ENCODE results near the gene PCMT1. TPM values are rescaled to one million over a fixed set of nuclear protein-coding genes. Genes with fewer than 3 reads are reported as not detected.

PCMT1 gene
- total and polyA plus RNA-seq, 10 of the 15 experiments (the other 5 are each of a cell fraction or from before 2014, with no cell fraction given) = 48.5 to 126 (median 81.2) TPM

DNA sequence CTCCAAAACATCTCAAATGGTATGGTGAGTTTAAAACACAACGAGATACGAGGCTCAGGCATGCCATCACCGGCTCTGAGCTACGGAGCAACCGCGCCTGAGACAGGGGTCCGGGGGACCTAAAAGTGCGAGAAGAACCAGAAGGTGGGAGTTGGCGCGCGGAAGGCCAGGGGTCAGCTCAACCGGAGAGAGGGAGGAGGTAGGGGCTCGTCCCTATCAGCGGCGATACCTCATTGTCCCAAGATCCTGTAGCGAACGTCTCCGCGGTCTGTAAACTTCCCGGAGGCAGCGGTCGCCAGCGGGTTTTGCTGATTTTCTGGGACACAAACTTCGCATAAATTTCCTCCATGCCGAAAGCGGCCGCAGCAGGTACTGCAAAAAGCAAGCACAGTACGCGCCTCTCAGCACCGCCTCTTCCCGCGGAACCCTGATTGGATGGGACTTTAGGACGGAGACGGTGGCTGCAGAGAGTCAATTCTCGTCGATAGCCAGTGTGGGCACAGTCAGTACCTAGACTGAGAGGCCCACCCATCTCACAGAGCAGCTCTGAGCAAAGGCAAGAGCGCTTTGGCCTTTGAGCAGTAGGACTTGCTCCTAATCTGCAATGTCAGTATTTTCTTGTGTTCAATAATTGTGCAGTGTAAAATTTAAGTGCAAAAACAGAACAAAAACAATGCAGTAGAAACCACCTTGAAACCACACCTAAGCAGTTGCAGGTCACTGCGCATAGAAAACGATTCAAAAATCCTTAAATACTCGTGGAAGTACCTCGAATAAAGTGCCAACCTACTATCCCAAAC, 3.2 kb upstream of the PCMT1 start, which contains the start of gene NUP43 (continued):
- TF ChIP-seq, protein P1, sequence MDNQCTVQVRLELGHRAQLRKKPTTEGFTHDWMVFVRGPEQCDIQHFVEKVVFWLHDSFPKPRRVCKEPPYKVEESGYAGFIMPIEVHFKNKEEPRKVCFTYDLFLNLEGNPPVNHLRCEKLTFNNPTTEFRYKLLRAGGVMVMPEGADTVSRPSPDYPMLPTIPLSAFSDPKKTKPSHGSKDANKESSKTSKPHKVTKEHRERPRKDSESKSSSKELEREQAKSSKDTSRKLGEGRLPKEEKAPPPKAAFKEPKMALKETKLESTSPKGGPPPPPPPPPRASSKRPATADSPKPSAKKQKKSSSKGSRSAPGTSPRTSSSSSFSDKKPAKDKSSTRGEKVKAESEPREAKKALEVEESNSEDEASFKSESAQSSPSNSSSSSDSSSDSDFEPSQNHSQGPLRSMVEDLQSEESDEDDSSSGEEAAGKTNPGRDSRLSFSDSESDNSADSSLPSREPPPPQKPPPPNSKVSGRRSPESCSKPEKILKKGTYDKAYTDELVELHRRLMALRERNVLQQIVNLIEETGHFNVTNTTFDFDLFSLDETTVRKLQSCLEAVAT (IDR thresholded peaks at IDR 0.05) = peak; percentile 68; the same call in 1 of the 2 replicates
- TF ChIP-seq SMAD5 (IDR thresholded peaks at IDR 0.05; ENCODE audit: low read depth) (peak; percentile 53; the same call in 1 of the 2 replicates), FOXM1 (IDR thresholded peaks at IDR 0.05; ENCODE audit: low read depth, low read length) (peak; percentile 14; the same call in 1 of the 2 replicates), SIN3A (IDR thresholded peaks at IDR 0.05; ENCODE audit: low read depth, low read length) (peak; percentile 93), CHD2 (IDR thresholded peaks at IDR 0.05; ENCODE audit: borderline replicate concordance, low read depth, low read length) (peak; percentile 75), ZNF24 (IDR thresholded peaks at IDR 0.05) (no peak), CREB1 (IDR thresholded peaks at IDR 0.05; ENCODE audit: low read depth) (peak; percentile 77), EED (IDR thresholded peaks at IDR 0.05; ENCODE audit: low read depth) (peak; percentile 13; the same call in 1 of the 2 replicates), ZNF384 (IDR thresholded peaks at IDR 0.05; ENCODE audit: borderline replicate concordance, low read depth, low read length) (peak; percentile 6; the same call in 1 of the 2 replicates), HDGF (IDR thresholded peaks at IDR 0.05) (0 out of 2 replicates have a peak, but pooled peaks have one; percentile 33), EZH2 (IDR thresholded peaks at IDR 0.05; ENCODE audit: borderline replicate concordance, control insufficient read depth, low read depth, low read length) (no peak), NFYA (IDR thresholded peaks at IDR 0.05; ENCODE audit: borderline replicate concordance, low read depth, low read length) (peak; percentile 38; the same call in 1 of the 2 replicates), NBN (IDR thresholded peaks at IDR 0.05) (peak; percentile 62; the same call in 1 of the 2 replicates), NR2C1 (IDR thresholded peaks at IDR 0.05) (no peak), FOS (IDR thresholded peaks at IDR 0.05; ENCODE audit: borderline replicate concordance, extremely low read depth, insufficient read length) (peak; percentile 1)
- TF ChIP-seq, protein P2, sequence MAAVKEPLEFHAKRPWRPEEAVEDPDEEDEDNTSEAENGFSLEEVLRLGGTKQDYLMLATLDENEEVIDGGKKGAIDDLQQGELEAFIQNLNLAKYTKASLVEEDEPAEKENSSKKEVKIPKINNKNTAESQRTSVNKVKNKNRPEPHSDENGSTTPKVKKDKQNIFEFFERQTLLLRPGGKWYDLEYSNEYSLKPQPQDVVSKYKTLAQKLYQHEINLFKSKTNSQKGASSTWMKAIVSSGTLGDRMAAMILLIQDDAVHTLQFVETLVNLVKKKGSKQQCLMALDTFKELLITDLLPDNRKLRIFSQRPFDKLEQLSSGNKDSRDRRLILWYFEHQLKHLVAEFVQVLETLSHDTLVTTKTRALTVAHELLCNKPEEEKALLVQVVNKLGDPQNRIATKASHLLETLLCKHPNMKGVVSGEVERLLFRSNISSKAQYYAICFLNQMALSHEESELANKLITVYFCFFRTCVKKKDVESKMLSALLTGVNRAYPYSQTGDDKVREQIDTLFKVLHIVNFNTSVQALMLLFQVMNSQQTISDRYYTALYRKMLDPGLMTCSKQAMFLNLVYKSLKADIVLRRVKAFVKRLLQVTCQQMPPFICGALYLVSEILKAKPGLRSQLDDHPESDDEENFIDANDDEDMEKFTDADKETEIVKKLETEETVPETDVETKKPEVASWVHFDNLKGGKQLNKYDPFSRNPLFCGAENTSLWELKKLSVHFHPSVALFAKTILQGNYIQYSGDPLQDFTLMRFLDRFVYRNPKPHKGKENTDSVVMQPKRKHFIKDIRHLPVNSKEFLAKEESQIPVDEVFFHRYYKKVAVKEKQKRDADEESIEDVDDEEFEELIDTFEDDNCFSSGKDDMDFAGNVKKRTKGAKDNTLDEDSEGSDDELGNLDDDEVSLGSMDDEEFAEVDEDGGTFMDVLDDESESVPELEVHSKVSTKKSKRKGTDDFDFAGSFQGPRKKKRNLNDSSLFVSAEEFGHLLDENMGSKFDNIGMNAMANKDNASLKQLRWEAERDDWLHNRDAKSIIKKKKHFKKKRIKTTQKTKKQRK (IDR thresholded peaks at IDR 0.05; ENCODE audit: low read depth, low read length) = no peak
- TF ChIP-seq, protein P3, sequence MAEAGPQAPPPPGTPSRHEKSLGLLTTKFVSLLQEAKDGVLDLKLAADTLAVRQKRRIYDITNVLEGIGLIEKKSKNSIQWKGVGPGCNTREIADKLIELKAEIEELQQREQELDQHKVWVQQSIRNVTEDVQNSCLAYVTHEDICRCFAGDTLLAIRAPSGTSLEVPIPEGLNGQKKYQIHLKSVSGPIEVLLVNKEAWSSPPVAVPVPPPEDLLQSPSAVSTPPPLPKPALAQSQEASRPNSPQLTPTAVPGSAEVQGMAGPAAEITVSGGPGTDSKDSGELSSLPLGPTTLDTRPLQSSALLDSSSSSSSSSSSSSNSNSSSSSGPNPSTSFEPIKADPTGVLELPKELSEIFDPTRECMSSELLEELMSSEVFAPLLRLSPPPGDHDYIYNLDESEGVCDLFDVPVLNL (IDR thresholded peaks at IDR 0.05; ENCODE audit: low read depth, low read length) = peak; percentile 81
- TF ChIP-seq, protein P4, sequence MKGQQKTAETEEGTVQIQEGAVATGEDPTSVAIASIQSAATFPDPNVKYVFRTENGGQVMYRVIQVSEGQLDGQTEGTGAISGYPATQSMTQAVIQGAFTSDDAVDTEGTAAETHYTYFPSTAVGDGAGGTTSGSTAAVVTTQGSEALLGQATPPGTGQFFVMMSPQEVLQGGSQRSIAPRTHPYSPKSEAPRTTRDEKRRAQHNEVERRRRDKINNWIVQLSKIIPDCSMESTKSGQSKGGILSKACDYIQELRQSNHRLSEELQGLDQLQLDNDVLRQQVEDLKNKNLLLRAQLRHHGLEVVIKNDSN (IDR thresholded peaks at IDR 0.05; ENCODE audit: borderline replicate concordance, extremely low read length, insufficient read depth, low read depth, low read length) = no peak
- TF ChIP-seq, protein P5, sequence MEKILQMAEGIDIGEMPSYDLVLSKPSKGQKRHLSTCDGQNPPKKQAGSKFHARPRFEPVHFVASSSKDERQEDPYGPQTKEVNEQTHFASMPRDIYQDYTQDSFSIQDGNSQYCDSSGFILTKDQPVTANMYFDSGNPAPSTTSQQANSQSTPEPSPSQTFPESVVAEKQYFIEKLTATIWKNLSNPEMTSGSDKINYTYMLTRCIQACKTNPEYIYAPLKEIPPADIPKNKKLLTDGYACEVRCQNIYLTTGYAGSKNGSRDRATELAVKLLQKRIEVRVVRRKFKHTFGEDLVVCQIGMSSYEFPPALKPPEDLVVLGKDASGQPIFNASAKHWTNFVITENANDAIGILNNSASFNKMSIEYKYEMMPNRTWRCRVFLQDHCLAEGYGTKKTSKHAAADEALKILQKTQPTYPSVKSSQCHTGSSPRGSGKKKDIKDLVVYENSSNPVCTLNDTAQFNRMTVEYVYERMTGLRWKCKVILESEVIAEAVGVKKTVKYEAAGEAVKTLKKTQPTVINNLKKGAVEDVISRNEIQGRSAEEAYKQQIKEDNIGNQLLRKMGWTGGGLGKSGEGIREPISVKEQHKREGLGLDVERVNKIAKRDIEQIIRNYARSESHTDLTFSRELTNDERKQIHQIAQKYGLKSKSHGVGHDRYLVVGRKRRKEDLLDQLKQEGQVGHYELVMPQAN (conservative IDR thresholded peaks at IDR 0.05) = peak; percentile 85
